Neural progenitor cell (in vitro differentiated cells): ENCODE data around the gene CPLANE1.

ENCODE experiments used
- EZH2 ChIP-seq: fragments of 200-600 bp; sonication (generic); IDR thresholded peaks from 2 replicates; pipeline ENCODE4 v1.6.1; 2017; ENCODE audit warnings: antibody characterized with exemption, mild to moderate bottlenecking, moderate library complexity
- EZH2phosphoT487 ChIP-seq: fragments of 200-600 bp; sonication (generic); IDR thresholded peaks from 2 replicates; pipeline ENCODE4 v1.6.1; 2017; ENCODE audit warnings: antibody characterized with exemption
- TF ChIP-seq, protein P1 (sequence below): fragments of 200-600 bp; sonication (generic); IDR thresholded peaks from 2 replicates; pipeline ENCODE4 v1.5.1; 2017; ENCODE audit warnings: antibody characterized with exemption, mild to moderate bottlenecking

DNA sequence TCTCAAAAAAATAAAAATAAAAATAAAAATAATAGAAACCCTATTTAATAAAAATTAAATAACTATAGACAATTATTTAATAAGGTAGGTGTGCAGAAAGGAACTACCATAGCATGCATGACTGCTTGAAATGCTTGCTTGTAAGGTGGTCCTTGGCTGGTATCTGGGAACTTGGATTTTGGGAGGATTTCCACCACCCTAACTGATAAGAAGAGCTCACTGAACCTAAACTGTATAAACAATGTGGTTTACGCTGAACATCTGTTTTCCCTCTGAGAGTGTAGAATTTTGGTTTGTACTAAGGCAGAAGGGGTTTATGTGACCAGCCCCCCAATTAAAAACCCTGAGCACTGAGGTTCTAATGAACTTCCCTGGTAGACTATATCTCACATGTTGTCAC, 31.2 kb downstream of the CPLANE1 start:
- TF ChIP-seq, protein P1, sequence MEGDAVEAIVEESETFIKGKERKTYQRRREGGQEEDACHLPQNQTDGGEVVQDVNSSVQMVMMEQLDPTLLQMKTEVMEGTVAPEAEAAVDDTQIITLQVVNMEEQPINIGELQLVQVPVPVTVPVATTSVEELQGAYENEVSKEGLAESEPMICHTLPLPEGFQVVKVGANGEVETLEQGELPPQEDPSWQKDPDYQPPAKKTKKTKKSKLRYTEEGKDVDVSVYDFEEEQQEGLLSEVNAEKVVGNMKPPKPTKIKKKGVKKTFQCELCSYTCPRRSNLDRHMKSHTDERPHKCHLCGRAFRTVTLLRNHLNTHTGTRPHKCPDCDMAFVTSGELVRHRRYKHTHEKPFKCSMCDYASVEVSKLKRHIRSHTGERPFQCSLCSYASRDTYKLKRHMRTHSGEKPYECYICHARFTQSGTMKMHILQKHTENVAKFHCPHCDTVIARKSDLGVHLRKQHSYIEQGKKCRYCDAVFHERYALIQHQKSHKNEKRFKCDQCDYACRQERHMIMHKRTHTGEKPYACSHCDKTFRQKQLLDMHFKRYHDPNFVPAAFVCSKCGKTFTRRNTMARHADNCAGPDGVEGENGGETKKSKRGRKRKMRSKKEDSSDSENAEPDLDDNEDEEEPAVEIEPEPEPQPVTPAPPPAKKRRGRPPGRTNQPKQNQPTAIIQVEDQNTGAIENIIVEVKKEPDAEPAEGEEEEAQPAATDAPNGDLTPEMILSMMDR, result no peak
- TF ChIP-seq EZH2 (no peak), EZH2phosphoT487 (no peak)
